ENCODE results near the gene ABHD8. TPM values are rescaled to one million over a fixed set of nuclear protein-coding genes. Genes with fewer than 3 reads are reported as not detected.

Gene ABHD8
- total and polyA plus RNA-seq, 2 donors (not counting 1 experiment from before 2014, with no cell fraction given), result 3.9 to 16.8 TPM

DNA sequence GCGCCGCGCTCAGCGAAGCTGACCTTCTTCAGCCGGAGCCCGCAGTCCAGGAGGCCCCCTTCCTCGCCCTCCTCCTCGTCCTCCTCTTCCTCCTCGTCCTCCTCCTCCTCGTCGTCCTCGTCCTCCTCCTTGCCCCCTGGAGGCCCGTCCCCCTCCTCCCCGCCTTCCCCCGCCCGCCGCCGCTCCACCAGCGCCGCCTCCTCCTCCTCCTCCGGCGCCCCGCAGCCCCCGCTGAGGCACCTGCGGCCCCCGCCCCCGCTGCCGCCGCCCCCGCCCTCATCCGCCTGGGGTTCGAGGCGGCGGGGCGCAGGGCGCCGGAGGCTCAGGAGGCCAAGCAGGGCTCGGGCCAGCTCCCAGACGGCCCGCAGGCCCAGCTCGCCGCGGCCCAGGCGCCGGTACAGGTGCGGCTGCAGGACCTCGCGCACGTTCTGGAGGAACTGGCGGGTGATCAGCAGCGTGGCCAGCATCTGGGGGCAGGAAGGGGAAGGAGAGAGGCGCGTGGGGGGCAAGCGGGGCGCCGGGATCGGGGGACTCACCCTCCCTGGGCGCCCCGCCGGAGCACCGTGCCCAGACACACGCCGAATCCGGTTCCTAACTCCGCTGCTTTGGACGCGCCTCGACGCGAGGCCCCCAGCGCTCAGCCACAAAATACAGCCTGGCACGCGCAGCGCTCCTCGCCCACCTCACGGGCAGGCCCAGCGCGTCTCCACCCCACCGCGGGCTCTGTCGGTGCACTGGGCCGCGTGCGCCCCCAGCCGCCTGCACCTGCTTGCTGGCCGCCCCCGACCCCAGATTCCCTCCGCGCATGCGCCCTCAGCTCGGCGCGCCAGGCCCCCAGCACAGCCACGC, 25.5 kb upstream of the ABHD8 start:
- H3K9ac ChIP-seq (ENCODE audit: insufficient read depth, low read length), result no peak overlapping the region
- no peak overlapping the region for H3K27ac ChIP-seq (ENCODE audit: insufficient read depth, low read length)
- no peaks in the 10 kb centered on the region for H3K27me3 ChIP-seq (ENCODE audit: control insufficient read depth, insufficient read depth, low read length)
- TF ChIP-seq, protein P1, sequence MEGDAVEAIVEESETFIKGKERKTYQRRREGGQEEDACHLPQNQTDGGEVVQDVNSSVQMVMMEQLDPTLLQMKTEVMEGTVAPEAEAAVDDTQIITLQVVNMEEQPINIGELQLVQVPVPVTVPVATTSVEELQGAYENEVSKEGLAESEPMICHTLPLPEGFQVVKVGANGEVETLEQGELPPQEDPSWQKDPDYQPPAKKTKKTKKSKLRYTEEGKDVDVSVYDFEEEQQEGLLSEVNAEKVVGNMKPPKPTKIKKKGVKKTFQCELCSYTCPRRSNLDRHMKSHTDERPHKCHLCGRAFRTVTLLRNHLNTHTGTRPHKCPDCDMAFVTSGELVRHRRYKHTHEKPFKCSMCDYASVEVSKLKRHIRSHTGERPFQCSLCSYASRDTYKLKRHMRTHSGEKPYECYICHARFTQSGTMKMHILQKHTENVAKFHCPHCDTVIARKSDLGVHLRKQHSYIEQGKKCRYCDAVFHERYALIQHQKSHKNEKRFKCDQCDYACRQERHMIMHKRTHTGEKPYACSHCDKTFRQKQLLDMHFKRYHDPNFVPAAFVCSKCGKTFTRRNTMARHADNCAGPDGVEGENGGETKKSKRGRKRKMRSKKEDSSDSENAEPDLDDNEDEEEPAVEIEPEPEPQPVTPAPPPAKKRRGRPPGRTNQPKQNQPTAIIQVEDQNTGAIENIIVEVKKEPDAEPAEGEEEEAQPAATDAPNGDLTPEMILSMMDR (conservative IDR thresholded peaks at IDR 0.05 in 1 of 2, IDR thresholded peaks at IDR 0.05 in 1 of 2; ENCODE audit: low read depth in 1 of 2, low read length in 2 of 2), result no peak
- TF ChIP-seq EZH2 (IDR thresholded peaks at IDR 0.05; ENCODE audit: low read length, missing control alignments), result no peak
- DNase-seq (ENCODE audit: low read depth in 2 of 2), result no peak
- no peak overlapping the region for H3K4me3 ChIP-seq (replicated peaks in 1 of 4; ENCODE audit: control extremely low read depth in 1 of 4, insufficient read depth in 1 of 4, low read depth in 3 of 4, low read length in 4 of 4)
- H3K4me1 ChIP-seq (ENCODE audit: control insufficient read depth, extremely low read depth, insufficient read depth, low read length), result no peaks in the 10 kb centered on the region
- H3K9me3 ChIP-seq (ENCODE audit: control insufficient read depth, insufficient read depth, low read depth, low read length), result no peaks in the 10 kb centered on the region
- peaks cover 8% of the 10 kb centered on the region for H3K36me3 ChIP-seq (ENCODE audit: control insufficient read depth, insufficient read depth, low read length)
- H3K4me2 ChIP-seq (ENCODE audit: extremely low read depth, insufficient read depth, low read length), result no peak overlapping the region
- H4K20me1 ChIP-seq (ENCODE audit: control insufficient read depth, extremely low read depth, insufficient read depth, low read length), result no peaks in the 10 kb centered on the region
- H3K79me2 ChIP-seq (ENCODE audit: control insufficient read depth, insufficient read depth, low read length), result no peaks in the 10 kb centered on the region
- no peak overlapping the region for H2AFZ ChIP-seq (ENCODE audit: low read length)

DNA sequence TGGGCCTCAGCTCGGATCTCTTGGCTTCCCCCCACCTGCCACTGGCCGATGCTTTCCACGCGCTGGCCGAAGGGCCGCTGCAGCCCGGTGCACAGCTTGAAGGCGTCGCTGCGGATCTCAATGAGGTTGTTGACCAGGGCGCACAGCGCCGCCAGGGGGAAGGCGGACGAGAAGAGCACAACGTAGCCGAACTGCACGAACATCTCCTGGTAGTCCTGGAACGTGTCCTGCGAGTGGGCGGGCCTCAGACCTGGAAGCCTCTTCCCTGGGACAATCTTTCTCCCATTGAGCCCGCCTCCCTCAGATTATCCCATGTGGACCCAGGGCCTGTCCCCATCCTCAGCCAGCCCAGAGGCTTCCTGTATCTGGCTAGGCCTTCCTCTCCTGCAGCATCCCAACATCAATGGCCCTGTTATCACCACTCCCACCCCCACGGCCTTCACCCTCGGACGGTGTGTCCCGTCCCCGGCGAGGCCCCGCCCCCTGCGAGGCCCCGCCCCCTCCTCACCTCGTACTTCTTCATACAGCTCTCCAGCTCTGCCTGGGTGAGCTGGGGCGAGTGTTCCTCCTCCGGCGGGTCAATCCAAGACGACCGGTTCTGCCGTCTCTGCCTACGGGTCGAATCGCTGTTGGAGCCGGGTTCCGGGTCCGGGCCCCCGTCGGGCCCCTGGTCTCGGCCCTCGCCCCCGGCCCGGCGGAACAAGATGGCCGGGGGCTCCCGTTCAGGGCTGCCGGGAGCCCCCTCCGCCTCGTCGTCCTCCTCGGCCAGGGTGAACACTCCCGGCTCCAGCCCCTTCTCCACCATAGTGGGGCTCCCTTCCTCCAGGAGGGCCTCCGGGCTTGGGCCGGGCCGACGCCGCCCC, 24.7 kb upstream of the ABHD8 start:
- Histone ChIP-seq H3K4me1 (ENCODE audit: control insufficient read depth, extremely low read depth, insufficient read depth, low read length) (no peaks in the 10 kb centered on the region), H2AFZ (ENCODE audit: low read length) (no peak overlapping the region), H3K9me3 (ENCODE audit: control insufficient read depth, insufficient read depth, low read depth, low read length) (no peaks in the 10 kb centered on the region), H3K36me3 (ENCODE audit: control insufficient read depth, insufficient read depth, low read length) (peaks cover 8% of the 10 kb centered on the region), H3K4me2 (ENCODE audit: extremely low read depth, insufficient read depth, low read length) (no peak overlapping the region), H3K27ac (ENCODE audit: insufficient read depth, low read length) (no peak overlapping the region), H3K9ac (ENCODE audit: insufficient read depth, low read length) (no peak overlapping the region), H4K20me1 (ENCODE audit: control insufficient read depth, extremely low read depth, insufficient read depth, low read length) (no peaks in the 10 kb centered on the region), H3K4me3 (replicated peaks in 1 of 4; ENCODE audit: control extremely low read depth in 1 of 4, insufficient read depth in 1 of 4, low read depth in 3 of 4, low read length in 4 of 4) (no peak overlapping the region), H3K27me3 (ENCODE audit: control insufficient read depth, insufficient read depth, low read length) (no peaks in the 10 kb centered on the region), H3K79me2 (ENCODE audit: control insufficient read depth, insufficient read depth, low read length) (no peaks in the 10 kb centered on the region)
- peak in 1 of 2 donors; percentile 48 for DNase-seq (ENCODE audit: low read depth in 2 of 2)
- no peak for TF ChIP-seq EZH2 (IDR thresholded peaks at IDR 0.05; ENCODE audit: low read length, missing control alignments)
- TF ChIP-seq, protein P1 (conservative IDR thresholded peaks at IDR 0.05 in 1 of 2, IDR thresholded peaks at IDR 0.05 in 1 of 2; ENCODE audit: low read depth in 1 of 2, low read length in 2 of 2), result peak in 1 of 2 donors; percentile 38

DNA sequence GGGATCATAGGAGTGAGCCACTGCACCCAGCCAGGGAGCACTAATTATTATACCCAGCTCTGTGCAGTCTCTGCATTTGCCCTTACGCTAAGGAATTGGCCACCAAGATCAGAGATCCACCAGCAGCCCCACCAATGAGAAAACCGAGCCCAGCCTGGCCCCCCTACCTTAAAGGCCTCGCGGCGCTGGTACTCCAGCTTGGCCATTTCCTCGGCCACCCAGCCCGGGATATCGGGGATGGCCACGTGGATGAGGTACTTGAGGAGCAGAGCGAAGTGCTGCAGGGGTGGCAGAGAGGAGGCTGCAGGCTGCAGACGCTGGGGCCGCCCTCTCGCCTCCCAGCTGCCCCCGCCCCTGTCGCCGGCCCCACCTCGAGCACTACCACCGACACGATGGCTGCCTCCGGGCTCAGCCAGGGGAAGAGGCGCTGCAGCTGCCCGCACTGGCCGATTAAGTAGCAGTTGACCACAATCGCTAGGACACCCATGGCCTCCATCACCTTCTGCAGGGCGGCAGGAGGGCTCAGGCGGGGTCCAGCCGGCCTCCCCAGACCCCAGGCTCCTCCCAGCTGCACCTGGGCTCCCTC, 23.9 kb upstream of the ABHD8 start:
- no peak for DNase-seq (ENCODE audit: low read depth in 2 of 2)
- TF ChIP-seq EZH2 (IDR thresholded peaks at IDR 0.05; ENCODE audit: low read length, missing control alignments), result no peak
- TF ChIP-seq, protein P1 (conservative IDR thresholded peaks at IDR 0.05 in 1 of 2, IDR thresholded peaks at IDR 0.05 in 1 of 2; ENCODE audit: low read depth in 1 of 2, low read length in 2 of 2), result no peak
- H3K4me1 ChIP-seq (ENCODE audit: control insufficient read depth, extremely low read depth, insufficient read depth, low read length), result no peaks in the 10 kb centered on the region

More for the DNA sequence above, 23.9 kb upstream of the ABHD8 start:
- Histone ChIP-seq H3K27ac (ENCODE audit: insufficient read depth, low read length) (no peak overlapping the region), H3K36me3 (ENCODE audit: control insufficient read depth, insufficient read depth, low read length) (peaks cover 8% of the 10 kb centered on the region), H4K20me1 (ENCODE audit: control insufficient read depth, extremely low read depth, insufficient read depth, low read length) (no peaks in the 10 kb centered on the region), H3K27me3 (ENCODE audit: control insufficient read depth, insufficient read depth, low read length) (no peaks in the 10 kb centered on the region), H3K79me2 (ENCODE audit: control insufficient read depth, insufficient read depth, low read length) (no peaks in the 10 kb centered on the region), H3K9me3 (ENCODE audit: control insufficient read depth, insufficient read depth, low read depth, low read length) (no peaks in the 10 kb centered on the region), H2AFZ (ENCODE audit: low read length) (no peak overlapping the region), H3K9ac (ENCODE audit: insufficient read depth, low read length) (no peak overlapping the region), H3K4me3 (replicated peaks in 1 of 4; ENCODE audit: control extremely low read depth in 1 of 4, insufficient read depth in 1 of 4, low read depth in 3 of 4, low read length in 4 of 4) (no peak overlapping the region), H3K4me2 (ENCODE audit: extremely low read depth, insufficient read depth, low read length) (no peak overlapping the region)
